Measurements from ENCODE around the gene RS1. TPM values are rescaled to one million over a fixed set of nuclear protein-coding genes. Genes with fewer than 3 reads are reported as not detected.

Gene RS1
- total RNA-seq, 6 experiments from 2014 or later: not detected

DNA sequence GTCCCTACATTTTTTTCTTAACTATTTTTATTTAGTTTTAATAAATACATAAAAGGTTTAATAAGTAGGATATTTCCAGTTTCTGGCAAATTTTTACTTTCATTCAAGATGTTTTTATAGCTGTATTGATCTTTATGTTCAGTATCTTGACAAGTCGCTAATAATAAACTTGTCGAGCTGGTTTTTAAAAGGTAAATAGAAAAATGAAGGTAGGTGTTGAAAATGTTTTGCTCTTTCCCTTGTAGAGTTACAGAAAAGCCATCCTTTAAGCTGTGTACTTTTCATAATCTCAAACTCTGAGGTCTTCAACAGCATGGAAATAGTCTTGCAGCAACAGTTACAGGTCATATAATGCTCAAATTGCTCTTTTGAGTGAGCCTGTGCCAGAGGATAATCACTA, 52.6 kb downstream of the RS1 start:
- 88% methylated on average over 2 of the region's 2 CpGs for WGBS (ENCODE audit: insufficient coverage, low coverage, low lambda C conversion rate, missing lambda C conversion rate)
- H3K9me3 ChIP-seq: no peaks in the 10 kb centered on the region
- no peaks in the 10 kb centered on the region for H3K36me3 ChIP-seq
- H3K4me1 ChIP-seq: no peaks in the 10 kb centered on the region
- TF ChIP-seq, protein P1, sequence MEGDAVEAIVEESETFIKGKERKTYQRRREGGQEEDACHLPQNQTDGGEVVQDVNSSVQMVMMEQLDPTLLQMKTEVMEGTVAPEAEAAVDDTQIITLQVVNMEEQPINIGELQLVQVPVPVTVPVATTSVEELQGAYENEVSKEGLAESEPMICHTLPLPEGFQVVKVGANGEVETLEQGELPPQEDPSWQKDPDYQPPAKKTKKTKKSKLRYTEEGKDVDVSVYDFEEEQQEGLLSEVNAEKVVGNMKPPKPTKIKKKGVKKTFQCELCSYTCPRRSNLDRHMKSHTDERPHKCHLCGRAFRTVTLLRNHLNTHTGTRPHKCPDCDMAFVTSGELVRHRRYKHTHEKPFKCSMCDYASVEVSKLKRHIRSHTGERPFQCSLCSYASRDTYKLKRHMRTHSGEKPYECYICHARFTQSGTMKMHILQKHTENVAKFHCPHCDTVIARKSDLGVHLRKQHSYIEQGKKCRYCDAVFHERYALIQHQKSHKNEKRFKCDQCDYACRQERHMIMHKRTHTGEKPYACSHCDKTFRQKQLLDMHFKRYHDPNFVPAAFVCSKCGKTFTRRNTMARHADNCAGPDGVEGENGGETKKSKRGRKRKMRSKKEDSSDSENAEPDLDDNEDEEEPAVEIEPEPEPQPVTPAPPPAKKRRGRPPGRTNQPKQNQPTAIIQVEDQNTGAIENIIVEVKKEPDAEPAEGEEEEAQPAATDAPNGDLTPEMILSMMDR (IDR thresholded peaks at IDR 0.05): no peak
- H3K4me3 ChIP-seq: no peak overlapping the region
- no peak for DNase-seq
- intact Hi-C loops (cut with DNase I): no loop called here
- ATAC-seq: no peak
- H3K27ac ChIP-seq: no peak overlapping the region
- no peaks in the 10 kb centered on the region for H3K27me3 ChIP-seq

DNA sequence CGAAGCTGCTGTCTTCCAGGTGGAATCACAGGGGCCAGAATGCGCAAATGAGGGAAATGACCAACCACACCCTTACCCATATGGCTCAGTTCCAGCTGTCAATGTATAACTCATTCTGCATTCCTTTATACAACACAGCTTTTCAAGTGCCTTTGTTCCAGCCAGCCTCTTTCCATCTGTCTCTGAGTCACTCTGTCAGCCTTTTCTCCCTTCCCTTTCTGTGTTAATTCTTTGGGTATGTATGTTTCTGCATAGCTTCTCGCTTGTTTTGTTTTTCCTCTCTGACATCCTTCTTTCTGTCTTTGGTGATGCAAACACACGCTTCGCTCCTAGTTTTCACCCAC, 54.5 kb downstream of the RS1 start:
- DNase-seq: no peak
- intact Hi-C loops (cut with DNase I): no loop called here
- H3K4me3 ChIP-seq: no peak overlapping the region
- H3K36me3 ChIP-seq: peaks cover 0 to 3% (median 0%) of the 10 kb centered on the region in 4 donors
- no peaks in the 10 kb centered on the region for H3K27me3 ChIP-seq
- H3K4me1 ChIP-seq: no peaks in the 10 kb centered on the region
- ATAC-seq: no peak
- no peak overlapping the region for H3K27ac ChIP-seq
- 78% methylated on average over 5 of the region's 5 CpGs for WGBS (ENCODE audit: insufficient coverage, low coverage, low lambda C conversion rate, missing lambda C conversion rate)
- H3K9me3 ChIP-seq: no peaks in the 10 kb centered on the region
- TF ChIP-seq, protein P1 (IDR thresholded peaks at IDR 0.05): no peak
- no peak for TF ChIP-seq POLR2A (IDR thresholded peaks at IDR 0.05)

DNA sequence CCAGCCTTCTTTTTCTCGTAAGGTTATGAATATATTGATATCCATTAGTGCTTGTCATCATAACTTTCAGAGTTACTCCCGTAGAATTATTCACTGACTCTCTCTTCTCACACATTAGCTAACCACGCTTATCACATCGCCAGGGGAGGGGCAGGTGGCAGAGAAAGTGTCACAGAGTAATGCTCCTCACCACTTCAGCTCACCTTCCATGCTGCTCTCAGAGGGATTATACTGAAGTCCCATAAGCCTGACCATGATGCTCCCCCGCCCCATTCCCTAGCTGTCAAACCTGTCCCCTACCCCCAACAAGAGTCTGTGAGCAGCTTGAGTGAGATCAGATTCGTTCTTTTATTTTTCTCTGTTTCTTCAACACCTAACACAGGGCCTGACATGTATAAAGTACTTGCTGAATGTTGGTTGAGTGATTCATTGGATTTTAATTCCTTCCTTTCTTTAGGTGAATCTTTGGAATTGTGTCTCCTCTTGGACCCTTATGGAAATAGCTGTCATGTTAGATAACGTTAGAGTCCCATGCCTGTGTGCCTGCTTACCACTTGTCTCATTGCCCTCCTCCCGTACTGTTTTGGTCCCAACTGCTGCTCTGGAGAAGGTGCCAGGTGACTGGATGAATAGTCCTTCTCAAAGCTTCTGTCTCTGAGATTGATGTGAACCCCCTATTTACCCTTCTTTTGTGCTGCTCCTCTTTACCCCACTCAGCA, 55.1 kb downstream of the RS1 start:
- 61% methylated on average over 8 of the region's 8 CpGs for WGBS (ENCODE audit: insufficient coverage, low coverage, low lambda C conversion rate, missing lambda C conversion rate)
- no peak overlapping the region for H3K27ac ChIP-seq
- TF ChIP-seq POLR2A (IDR thresholded peaks at IDR 0.05): no peak
- TF ChIP-seq, protein P1 (IDR thresholded peaks at IDR 0.05): no peak
- no peak for DNase-seq
- ATAC-seq: no peak
- intact Hi-C loops (cut with DNase I): no loop called here
- no peak overlapping the region for H3K4me3 ChIP-seq
- no peaks in the 10 kb centered on the region for H3K4me1 ChIP-seq
- no peaks in the 10 kb centered on the region for H3K9me3 ChIP-seq
- H3K36me3 ChIP-seq: peaks cover 0 to 3% (median 0%) of the 10 kb centered on the region in 4 donors
- H3K27me3 ChIP-seq: no peaks in the 10 kb centered on the region

DNA sequence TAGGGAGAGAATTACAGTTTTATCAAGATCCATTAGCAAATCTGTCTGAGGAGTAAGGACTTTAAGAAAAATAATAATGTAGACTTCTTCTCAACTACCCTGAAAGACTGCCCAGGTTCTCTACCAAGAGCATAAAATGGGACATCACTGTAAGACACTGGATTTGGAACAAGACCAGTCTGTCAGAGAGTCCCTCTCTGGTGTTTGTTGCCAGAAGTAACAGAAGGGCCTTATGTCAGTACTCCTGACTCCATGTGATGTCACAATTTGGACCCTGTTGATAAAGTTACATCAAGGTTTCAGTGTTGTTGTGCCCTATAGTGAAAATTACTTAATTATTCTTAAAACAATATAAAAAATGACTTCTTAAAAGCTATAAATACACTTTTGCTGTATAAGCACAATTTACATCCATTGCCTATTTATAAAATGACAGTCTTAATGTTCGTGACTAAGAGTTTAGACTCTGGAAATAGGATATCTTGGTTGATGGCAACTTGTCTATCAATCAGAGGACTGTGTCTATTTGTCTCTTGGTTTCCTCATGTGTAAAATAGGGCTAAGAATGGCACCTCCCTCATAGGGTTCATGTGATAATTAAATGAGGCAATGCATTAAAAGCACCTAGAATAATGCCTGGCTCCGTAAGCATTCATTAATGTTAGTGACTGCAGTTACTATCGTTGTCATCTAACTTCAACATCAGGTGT, 57.8 kb downstream of the RS1 start:
- DNase-seq: no peak
- TF ChIP-seq, protein P1 (IDR thresholded peaks at IDR 0.05): no peak
- TF ChIP-seq POLR2A (IDR thresholded peaks at IDR 0.05): no peak
- Histone ChIP-seq H3K27ac (no peak overlapping the region), H3K4me1 (no peaks in the 10 kb centered on the region), H3K4me3 (no peak overlapping the region), H3K27me3 (no peaks in the 10 kb centered on the region), H3K9me3 (no peaks in the 10 kb centered on the region), H3K36me3 (peaks cover 0 to 3% (median 0%) of the 10 kb centered on the region in 4 donors)
- intact Hi-C loops (cut with DNase I): no loop called here
- no peak for ATAC-seq
- 68% methylated on average over 3 of the region's 3 CpGs for WGBS (ENCODE audit: insufficient coverage, low coverage, low lambda C conversion rate, missing lambda C conversion rate)

Data from right lobe of liver (tissue), 6 donors.